Aorta (tissue), 5 donors: ENCODE data around the gene CISTR. TPM values are rescaled to one million over a fixed set of nuclear protein-coding genes. Genes with fewer than 3 reads are reported as not detected.

Experiments
- ATAC-seq: fragments of 200-7000 bp; cut with Tn5 transposase; one replicate; pipeline ENCODE4 v1.9.1; 2022; ENCODE audit warnings: moderate library complexity; ENCODE audit not compliant: low FRiP score
- DNase-seq, 2 donors: peaks; one replicate each; pipeline ENCODE4 v3.0.0-alpha.2; 2020
- H3K27ac ChIP-seq, 2 donors: one replicate each; pipeline ENCODE4 v1.5.1; 2013; ENCODE audit warnings: low read length in 2 of 2, mild to moderate bottlenecking in 2 of 2, moderate library complexity in 2 of 2, control low read depth in 1 of 2, inconsistent platforms in 1 of 2, low read depth in 1 of 2
- H3K27me3 ChIP-seq, 2 donors: one replicate each; pipeline ENCODE4 v1.6.1; 2013; ENCODE audit warnings: control low read depth in 1 of 2, low read length in 1 of 2, mild to moderate bottlenecking in 1 of 2, moderate library complexity in 1 of 2; ENCODE audit not compliant: insufficient read depth in 2 of 2, control insufficient read depth in 1 of 2
- H3K36me3 ChIP-seq, 2 donors: one replicate each; pipeline ENCODE4 v1.6.1; 2013; ENCODE audit warnings: control low read depth in 1 of 2, low read length in 1 of 2, mild to moderate bottlenecking in 1 of 2; ENCODE audit not compliant: insufficient read depth in 2 of 2, control insufficient read depth in 1 of 2
- H3K4me1 ChIP-seq, 2 donors: one replicate each; pipeline ENCODE4 v1.6.1; 2013; ENCODE audit warnings: low read length in 2 of 2, control low read depth in 1 of 2, mild to moderate bottlenecking in 1 of 2, moderate library complexity in 1 of 2; ENCODE audit not compliant: insufficient read depth in 2 of 2, control insufficient read depth in 1 of 2
- H3K4me3 ChIP-seq, 2 donors: one replicate each; pipeline ENCODE4 v1.5.1; 2013; ENCODE audit warnings: low read length in 2 of 2, control low read depth in 1 of 2, mild to moderate bottlenecking in 1 of 2
- H3K9me3 ChIP-seq: one replicate; pipeline ENCODE4 v1.6.1; 2013; ENCODE audit warnings: mild to moderate bottlenecking, low read length; ENCODE audit not compliant: control insufficient read depth
- WGBS, 2 donors: extraction: QIAGEN DNeasy Blood & Tissue Kit; methylation state at CpG; one replicate each; pipeline ENCODE4 v1.1.7; 2013; 5-methylcytosine and 5-hydroxymethylcytosine counted together
- intact Hi-C, 2 donors: fragments of 100-400 bp; cut with DNase I; formaldehyde crosslinking; loops; one replicate each; pipeline versions ENCODE4 v1.14.2 to v1.15.0; 2022
- polyA plus RNA-seq, 2 donors: library from polyadenylated mRNA; stranded (reverse); fragments of 200-250 nt; gene quantifications; one replicate each; pipeline ENCODE4 v1.2.3, GENCODE V29; 2013
- total RNA-seq, 2 donors: library from RNA; stranded (reverse); fragmentation: NEBNext Ultra II Directional; extraction: Animal tissue kit (Norgen Biotek cat#: 25700); gene quantifications; one replicate each; pipeline ENCODE4 v1.2.1, GENCODE V29; 2021
- donor health status: healthy with polysubstance abuse.
- donor health status: Bipolar disorder and iron deficiency.
- donor health status: DM: no; HTN: no; CAD: no.
- donor health status: DM: no; HTN: no; CAD: no.
- donor health status: DM: yes; HTN: yes; CAD: no.

Gene CISTR
- total and polyA plus RNA-seq, 4 donors: not detected

DNA sequence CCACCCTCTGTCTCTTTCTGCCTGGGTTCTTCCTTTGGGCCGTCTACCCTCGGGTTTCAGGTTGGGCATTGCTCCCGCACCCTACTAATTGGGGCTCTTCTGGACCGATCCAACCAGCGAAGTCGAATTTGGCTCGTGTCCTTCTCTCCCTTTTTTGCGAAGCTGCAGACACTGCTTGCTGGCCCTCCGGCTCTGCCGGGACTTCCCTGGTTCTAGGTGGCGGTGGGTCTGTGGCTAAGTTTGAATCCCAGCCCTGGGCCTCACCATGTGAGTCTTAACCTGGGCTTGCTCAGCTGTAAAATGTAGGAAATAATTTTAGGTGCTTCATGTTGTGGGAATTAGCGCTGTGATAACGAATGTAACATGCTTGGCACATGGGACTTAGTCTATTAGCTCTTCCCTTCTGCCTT lies 418 bp upstream of the CISTR start:
- H3K9me3 ChIP-seq: no peaks in the 10 kb centered on the region
- no peaks in the 10 kb centered on the region for H3K4me1 ChIP-seq
- H3K36me3 ChIP-seq: no peaks in the 10 kb centered on the region
- no peaks in the 10 kb centered on the region for H3K27me3 ChIP-seq
- intact Hi-C loops: no loop called here
- ATAC-seq (peak; percentile 12), DNase-seq (no peak)
- WGBS, 2 donors: 31 to 33% methylated on average over 13 of the region's 13 CpGs
- H3K27ac ChIP-seq: no peak overlapping the region
- H3K4me3 ChIP-seq: peak overlapping the region in 1 of 2 donors; percentile 43

GRCh38 chr12:53750812-53751335 lies 905 bp downstream of the CISTR start:
- Histone ChIP-seq H3K27me3 (no peaks in the 10 kb centered on the region), H3K9me3 (no peaks in the 10 kb centered on the region), H3K36me3 (no peaks in the 10 kb centered on the region), H3K4me1 (no peaks in the 10 kb centered on the region), H3K4me3 (peak overlapping the region; percentile 27 to 43), H3K27ac (no peak overlapping the region)
- intact Hi-C loops: no loop called here
- no peak for DNase-seq
- peak; percentile 38 for ATAC-seq
- WGBS, 2 donors: 1 to 2% methylated on average over 34 to 36 of the region's 36 CpGs

- Histone ChIP-seq H3K27me3 (no peaks in the 10 kb centered on the region), H3K36me3 (no peaks in the 10 kb centered on the region), H3K27ac (no peak overlapping the region), H3K9me3 (no peaks in the 10 kb centered on the region), H3K4me3 (no peak overlapping the region), H3K4me1 (no peaks in the 10 kb centered on the region)
- intact Hi-C loops: no loop called here
- WGBS, 2 donors: 29 to 30% methylated on average over 10 of the region's 10 CpGs
- ATAC-seq: no peak
- DNase-seq: no peak
Measured at GRCh38 chr12:53749986-53750811, 1.6 kb downstream of the CISTR start.

GRCh38 chr12:53748072-53748840 lies 3.5 kb downstream of the CISTR start:
- DNase-seq (no peak), ATAC-seq (no peak)
- 52 to 62% methylated on average over 18 to 22 of the region's 22 CpGs for WGBS, 2 donors
- intact Hi-C loops: no loop called here
- H3K27ac ChIP-seq: no peak overlapping the region
- no peaks in the 10 kb centered on the region for H3K9me3 ChIP-seq
- no peaks in the 10 kb centered on the region for H3K27me3 ChIP-seq
- H3K36me3 ChIP-seq: no peaks in the 10 kb centered on the region
- H3K4me1 ChIP-seq: no peaks in the 10 kb centered on the region
- no peak overlapping the region for H3K4me3 ChIP-seq

- Histone ChIP-seq H3K27ac (no peak overlapping the region), H3K36me3 (no peaks in the 10 kb centered on the region), H3K4me3 (no peak overlapping the region), H3K9me3 (no peaks in the 10 kb centered on the region), H3K27me3 (no peaks in the 10 kb centered on the region), H3K4me1 (no peaks in the 10 kb centered on the region)
- ATAC-seq (no peak), DNase-seq (no peak)
- WGBS, 2 donors: 30 to 39% methylated on average over 5 of the region's 5 CpGs
- intact Hi-C loops: no loop called here
Measured at GRCh38 chr12:53747095-53747494, 4.7 kb downstream of the CISTR start.

DNA sequence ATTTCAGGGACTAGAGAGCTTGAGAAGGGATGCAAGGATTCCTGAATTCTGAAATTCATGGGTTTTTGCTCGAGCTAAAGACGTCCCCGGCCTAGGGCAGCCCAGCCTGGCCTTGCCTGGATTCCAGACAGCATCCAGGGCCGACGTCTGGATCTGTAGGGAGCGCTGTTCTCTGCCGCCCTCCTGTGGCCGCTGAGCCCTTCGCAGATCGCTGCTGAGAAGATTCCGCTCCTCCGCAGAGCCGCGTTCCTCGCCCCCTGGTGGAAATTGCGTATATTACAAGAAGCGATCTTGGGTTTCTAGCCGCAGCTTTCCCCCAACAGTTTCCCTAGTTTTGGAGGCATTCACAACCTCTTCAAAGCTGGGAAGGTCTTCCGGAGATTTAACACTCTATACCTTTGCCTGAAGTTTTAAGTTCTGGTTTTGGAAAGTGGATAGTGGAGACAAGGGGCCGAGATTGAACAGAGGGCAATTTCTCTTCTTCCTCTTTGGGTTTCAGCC lies 5.1 kb downstream of the CISTR start:
- Histone ChIP-seq H3K4me3 (no peak overlapping the region), H3K27me3 (no peaks in the 10 kb centered on the region), H3K36me3 (no peaks in the 10 kb centered on the region), H3K4me1 (no peaks in the 10 kb centered on the region), H3K9me3 (no peaks in the 10 kb centered on the region), H3K27ac (no peak overlapping the region)
- DNase-seq (peak; percentile 96 to 99), ATAC-seq (peak; percentile 94)
- 0 to 1% methylated on average over 19 to 20 of the region's 20 CpGs for WGBS, 2 donors
- intact Hi-C loops: loop anchor here (1.0 kb wide), 1 partner anchor 44 kb away; no protein-coding TSS in a partner anchor

GRCh38 chr12:53744751-53745150 lies 7.0 kb downstream of the CISTR start:
- WGBS, 2 donors: 52 to 53% methylated on average over 6 of the region's 6 CpGs
- no peaks in the 10 kb centered on the region for H3K4me1 ChIP-seq
- no peaks in the 10 kb centered on the region for H3K9me3 ChIP-seq
- H3K27me3 ChIP-seq: no peaks in the 10 kb centered on the region
- intact Hi-C loops: loop anchor here in 1 of 2 donors (5.0 kb wide), 1 partner anchor 202 kb away; no protein-coding TSS in a partner anchor
- ATAC-seq: no peak
- no peak overlapping the region for H3K4me3 ChIP-seq
- H3K36me3 ChIP-seq: no peaks in the 10 kb centered on the region
- no peak for DNase-seq
- no peak overlapping the region for H3K27ac ChIP-seq

DNA sequence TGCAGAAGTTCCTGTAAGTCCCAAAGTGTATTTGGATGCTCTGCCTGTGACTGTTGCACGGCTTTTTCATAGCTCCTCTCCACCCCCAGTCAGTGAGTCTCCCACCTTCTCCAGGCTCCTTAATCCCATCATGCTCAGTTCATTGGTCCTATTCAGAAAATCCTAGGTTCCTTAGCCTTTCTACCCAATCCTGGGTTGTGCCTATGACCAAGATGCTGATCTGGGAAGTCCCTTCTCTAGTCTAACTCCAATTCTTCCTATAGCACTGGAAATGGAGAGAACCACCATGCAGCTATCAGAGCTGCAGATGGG lies 7.7 kb downstream of the CISTR start:
- H3K4me3 ChIP-seq: no peak overlapping the region
- DNase-seq (no peak), ATAC-seq (no peak)
- H3K27me3 ChIP-seq: no peaks in the 10 kb centered on the region
- H3K9me3 ChIP-seq: no peaks in the 10 kb centered on the region
- no peaks in the 10 kb centered on the region for H3K4me1 ChIP-seq
- 94% methylated on average over 1 of the region's 1 CpG for WGBS, 2 donors
- H3K36me3 ChIP-seq: no peaks in the 10 kb centered on the region
- no peak overlapping the region for H3K27ac ChIP-seq
- intact Hi-C loops: loop anchor here in 1 of 2 donors (5.0 kb wide), 1 partner anchor 202 kb away; no protein-coding TSS in a partner anchor
